Epithelial cell of alveolus of lung (primary cell): Measurements from ENCODE around the gene ANKRD13B. TPM values are rescaled to one million over a fixed set of nuclear protein-coding genes. Genes with fewer than 3 reads are reported as not detected.

Experiments
- total RNA-seq: library from RNA; depleted of rRNA; stranded (reverse); fragments of >200 nt; gene quantifications from 2 replicates; pipeline ENCODE4 v1.2.1, GENCODE V29; 2015

ANKRD13B gene
- total RNA-seq, result 5.0 and 8.1 TPM in 2 replicates

DNA sequence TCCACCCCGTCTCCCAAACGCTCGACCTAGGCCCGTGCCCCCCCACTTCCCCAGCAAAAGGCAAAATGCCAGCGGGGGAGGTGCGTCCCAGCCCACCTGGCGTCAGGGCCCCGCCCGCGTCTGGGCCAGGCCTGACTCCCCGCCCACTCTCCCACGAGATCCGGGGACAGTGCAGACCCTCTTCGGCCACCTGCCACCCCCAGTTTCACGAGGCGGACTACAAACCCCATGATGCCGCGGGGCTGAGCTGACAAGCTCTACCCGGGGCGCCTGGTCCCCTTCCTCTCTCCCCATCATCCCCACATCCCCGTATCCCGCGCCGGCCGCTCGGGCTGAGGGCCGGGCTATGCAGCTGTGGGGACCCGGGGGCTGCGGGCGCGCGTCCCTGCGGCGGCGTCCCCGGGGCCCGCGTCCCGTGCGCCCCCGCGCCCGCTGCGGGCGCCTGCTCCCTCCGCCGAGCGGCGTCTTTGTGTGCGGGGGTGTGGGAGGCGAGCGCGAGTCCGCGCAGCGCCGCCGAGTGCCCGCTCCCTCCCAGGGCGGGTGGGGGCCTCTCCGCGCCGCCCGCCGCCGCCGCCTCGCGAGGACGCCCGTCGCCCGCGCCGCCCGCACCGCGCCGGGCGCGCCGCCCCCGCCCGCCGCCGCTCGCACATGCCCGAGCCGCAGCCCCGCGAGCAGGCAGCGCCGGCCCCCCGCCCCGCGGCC is at the start of gene ANKRD13B:
ANKRD13B (plus strand) TSS at position 283 of the 702 bp plus-strand sequence. CDS start 490 bp downstream, outside the sequence.

DNA sequence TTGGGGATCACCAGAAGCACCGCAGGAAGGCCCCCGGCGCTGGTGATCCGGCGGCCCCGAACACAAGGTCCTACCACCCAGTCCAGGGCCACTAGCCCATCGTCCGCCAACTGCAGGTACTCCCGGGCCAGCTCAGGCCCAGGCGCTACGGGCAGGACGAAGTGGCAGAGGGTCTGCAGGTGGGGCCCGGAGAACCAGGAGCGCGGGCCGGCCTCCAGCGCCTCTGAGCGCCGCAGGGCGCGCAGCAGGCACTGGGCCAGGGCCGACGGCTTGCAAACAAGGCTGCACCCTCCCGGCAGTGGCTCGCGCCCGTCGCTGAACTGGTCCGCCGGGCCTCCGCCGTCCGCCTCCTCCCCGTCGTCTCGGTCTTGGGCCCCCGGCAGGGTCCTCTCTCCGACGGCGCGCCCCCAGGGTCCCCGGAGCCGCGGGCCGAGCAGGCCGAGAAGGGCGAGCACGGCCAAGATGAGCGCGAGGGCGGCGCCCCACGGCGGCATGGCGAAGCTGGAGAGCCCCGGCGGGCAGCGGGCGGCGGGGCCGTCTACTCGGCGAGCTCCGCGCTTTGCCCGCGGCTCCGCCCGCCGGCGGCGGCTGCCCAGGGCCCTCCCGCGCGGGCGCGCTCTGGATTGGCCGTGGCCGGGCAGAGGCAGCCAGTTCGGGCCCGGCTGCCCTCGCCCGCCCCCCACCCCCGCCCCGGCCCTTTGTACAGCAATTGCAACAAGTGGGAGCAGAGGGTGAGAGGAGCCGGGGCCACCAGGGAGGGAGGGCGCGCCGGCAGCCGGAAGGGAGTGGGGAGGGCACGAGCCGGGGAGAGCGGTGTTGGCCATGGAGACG is 26.2 kb upstream of the ANKRD13B start, which contains the start of gene ABHD15:
ABHD15 (minus strand) TSS at position 565 of the 831 bp plus-strand sequence; CDS start at position 494, 71 bp downstream.

DNA sequence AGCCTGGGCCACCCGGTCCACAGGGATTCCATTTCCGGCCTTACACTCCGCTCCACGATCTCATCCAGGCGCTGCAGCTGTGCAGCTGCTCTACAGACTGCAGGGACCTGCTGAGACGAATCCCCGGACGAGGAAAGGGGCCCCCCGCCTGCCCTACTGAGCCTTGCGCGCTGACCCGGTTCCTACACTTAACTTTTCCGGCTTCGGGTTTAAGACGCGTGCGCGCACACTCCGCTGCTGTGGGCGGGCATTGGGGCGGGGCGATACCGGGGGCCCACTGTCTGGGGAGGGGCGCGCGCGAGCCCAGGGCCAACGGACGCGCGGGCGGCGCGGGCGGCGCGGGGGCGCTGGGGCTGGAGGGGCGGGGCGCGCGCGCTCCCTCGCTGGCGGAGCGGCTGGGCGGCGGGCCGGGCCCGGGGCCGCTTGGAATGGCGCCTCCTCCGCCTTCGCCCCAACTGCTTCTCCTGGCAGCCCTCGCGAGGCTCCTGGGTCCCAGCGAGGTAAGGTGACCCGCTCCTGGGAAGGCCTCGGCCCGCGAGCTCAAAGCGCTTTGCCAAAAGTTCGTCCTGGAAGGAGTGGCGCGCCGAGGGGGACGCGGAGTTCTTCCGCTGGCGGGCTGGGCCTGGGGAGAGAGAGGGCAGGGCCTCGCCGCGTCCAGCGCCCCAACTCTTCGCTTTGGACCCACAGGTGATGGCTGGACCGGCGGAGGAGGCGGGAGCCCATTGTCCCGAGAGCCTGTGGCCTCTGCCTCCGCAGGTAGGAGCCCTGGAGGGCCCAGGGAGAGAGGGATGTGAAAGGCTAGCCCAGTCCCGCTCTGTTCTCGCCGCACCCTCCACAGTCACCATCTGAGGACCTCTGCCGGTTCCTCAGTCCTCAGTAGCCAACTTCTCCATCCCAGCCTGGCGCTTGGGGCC is 24.3 kb upstream of the ANKRD13B start, which contains the start of gene TP53I13:
TP53I13 (plus strand) TSS at position 371 of the 914 bp plus-strand sequence; CDS start at position 429, 58 bp downstream.

DNA sequence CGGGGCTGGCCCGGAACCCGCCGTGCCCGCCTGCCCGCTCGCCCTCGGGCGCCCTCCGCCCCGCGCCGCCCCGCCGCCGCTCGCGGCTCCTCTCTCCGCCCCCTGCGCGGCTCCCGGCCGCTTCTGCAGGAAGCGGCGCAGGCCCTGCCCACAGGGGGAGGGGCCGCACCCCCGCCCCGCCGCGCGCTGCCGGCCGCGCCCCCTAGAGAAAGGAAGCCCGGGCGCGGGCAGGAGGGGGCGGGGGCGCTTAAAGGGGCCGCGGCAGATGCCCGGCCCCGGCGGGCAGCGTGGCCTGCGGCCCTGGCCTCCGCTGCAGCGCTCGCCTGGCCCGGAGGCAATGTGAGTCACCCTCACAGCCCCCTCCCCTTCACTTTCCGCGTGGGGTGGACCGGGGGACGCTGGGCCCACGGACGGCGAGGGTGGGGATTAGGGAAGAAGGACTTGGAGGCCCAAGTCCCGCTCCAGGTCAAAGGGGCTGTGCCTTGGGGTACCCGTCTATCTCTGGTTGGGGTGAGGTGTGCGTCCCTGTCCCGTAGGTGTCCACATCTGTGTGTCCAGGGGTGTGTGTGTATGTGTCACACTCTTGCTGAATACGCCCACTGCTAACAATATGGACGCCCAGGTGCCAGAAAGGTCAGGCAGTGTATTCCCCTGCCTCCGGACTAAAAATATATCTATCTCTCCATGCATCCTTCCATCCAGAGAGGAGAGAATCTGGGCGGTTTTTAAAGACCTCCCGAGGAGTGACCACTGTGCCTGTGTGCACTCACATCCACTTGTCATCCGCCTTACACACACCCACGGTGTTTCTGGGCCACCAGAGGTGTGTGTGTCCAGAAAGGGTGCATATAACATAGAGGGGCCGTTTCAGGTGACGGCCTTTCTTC is 3.2 kb upstream of the ANKRD13B start, which contains the start of gene GIT1:
GIT1 (minus strand) TSS at position 125 of the 887 bp plus-strand sequence. CDS start 270 bp downstream, outside the sequence.

DNA sequence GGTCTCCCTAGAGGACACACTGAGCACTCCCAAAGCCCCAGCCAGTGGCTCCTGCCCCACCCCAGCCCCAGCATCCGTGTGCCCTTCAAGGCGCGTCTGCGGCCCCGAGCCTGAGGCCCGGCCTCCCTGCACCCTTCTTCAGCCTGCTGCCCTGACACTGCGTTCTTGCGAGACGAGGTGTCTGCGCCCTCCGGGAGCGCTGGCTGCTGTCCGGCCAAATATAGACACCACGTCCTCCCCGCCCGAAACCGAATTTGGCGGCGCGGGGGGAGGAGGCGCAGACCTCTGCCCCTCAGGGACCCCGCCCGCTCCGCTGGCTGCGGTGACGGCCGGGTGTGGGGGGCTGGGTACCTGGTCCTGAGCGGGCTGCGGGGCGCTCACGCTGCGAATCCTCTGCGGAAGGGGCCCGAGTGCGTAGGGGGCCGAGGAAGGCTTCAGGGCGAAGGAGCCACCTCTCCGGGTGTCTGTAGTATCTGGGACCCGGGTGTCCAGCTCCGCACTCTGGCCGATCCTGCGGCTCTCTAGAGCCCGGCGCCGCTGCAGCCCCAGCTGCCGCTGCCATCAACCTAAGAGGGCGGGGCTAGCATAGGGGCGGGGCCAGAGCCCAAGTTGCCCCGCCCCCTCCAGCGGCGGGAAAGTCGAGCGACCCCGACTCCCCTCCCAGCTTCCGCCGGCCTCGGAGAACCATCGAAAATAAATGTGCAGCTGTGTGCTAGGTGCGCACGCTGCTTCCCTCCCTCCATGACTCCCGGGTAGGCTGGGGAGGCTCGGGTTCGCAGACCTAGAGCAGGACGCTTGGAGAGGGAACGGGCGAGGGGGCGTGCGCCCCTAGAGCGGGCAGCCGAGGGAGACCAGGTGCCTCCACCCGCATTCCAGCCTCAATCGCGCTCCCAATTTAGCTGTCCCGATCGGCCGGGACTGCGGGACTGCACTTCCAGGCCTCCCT is 29.7 kb downstream of the ANKRD13B start, which contains the start of gene CORO6:
CORO6 (minus strand) TSS at position 576 of the 946 bp plus-strand sequence. CDS start 1,491 bp downstream, outside the sequence.

Other genes with a start within 250 kb of the ANKRD13B start
- 28.3 and 54.4 TPM in 2 replicates for gene TAOK1, start 202.8 kb upstream of the ANKRD13B start, total RNA-seq
- gene ABHD15, start 26.1 kb upstream of the ANKRD13B start, total RNA-seq, result 6.1 and 6.7 TPM in 2 replicates
- 35.9 and 80.0 TPM in 2 replicates for gene TP53I13, start 24.4 kb upstream of the ANKRD13B start, total RNA-seq
- 19.4 and 20.2 TPM in 2 replicates for gene GIT1, start 3.5 kb upstream of the ANKRD13B start, total RNA-seq
- gene CORO6, start 29.8 kb downstream of the ANKRD13B start, total RNA-seq, result 1.0 and 22.2 TPM in 2 replicates